Endothelial cell of umbilical vein (primary cell): ENCODE data around the gene TSPAN10. TPM values are rescaled to one million over a fixed set of nuclear protein-coding genes. Genes with fewer than 3 reads are reported as not detected.

Experiments used
- BruUV-seq: library from RNA; stranded (reverse); fragments of 400-500 nt; replicated peaks from 2 replicates; lab custom pipeline; 2021; lab: Mats Ljungman, UMichigan
- CTCF ChIA-PET: fragments of 300-600, 350-600 bp; sonication (Branson Sonifier 250); formaldehyde crosslinking; loops from one replicate; lab custom pipeline; 2021; ENCODE audit warnings: antibody characterized with exemption, inconsistent platforms; lab: Charles Lee
- POLR2A ChIA-PET: fragments of 300-600, 350-600 bp; sonication (Branson Sonifier 250); formaldehyde crosslinking; loops from one replicate; lab custom pipeline; 2021; ENCODE audit warnings: antibody characterized with exemption, inconsistent platforms; lab: Charles Lee
- DNase-seq: peaks from one replicate; pipeline ENCODE4 v3.0.0-alpha.2; 2011; ENCODE audit warnings: low read depth, low spot score
- FAIRE-seq: peaks from 2 replicates; lab custom pipeline; 2011; peaks lifted over from hg19 to GRCh38; lab: Jason Lieb, UNC
- H2AFZ ChIP-seq: 2 replicates; pipeline ENCODE4 v1.6.0; 2012; ENCODE audit warnings: low read depth, low read length, control low read depth, inconsistent platforms
- H3K27ac ChIP-seq: 2 replicates; pipeline ENCODE4 v1.5.1; 2011; ENCODE audit warnings: low read depth, mild to moderate bottlenecking, control low read depth, low read length, moderate library complexity; ENCODE audit not compliant: insufficient read depth
- H3K27me3 ChIP-seq, 2 experiments: 2 replicates each; pipeline versions ENCODE4 v1.6.0 to v1.6.1; 2011; ENCODE audit warnings: low read length in 2 of 2, mixed read lengths in 1 of 2; ENCODE audit not compliant: control insufficient read depth in 2 of 2, insufficient read depth in 2 of 2
- H3K36me3 ChIP-seq, 2 experiments: 2 replicates in 1 of 2; 3 replicates in 1 of 2; pipeline ENCODE4 v1.5.1; 2011; ENCODE audit warnings: low read length in 2 of 2, mild to moderate bottlenecking in 1 of 2, moderate library complexity in 1 of 2; ENCODE audit not compliant: control insufficient read depth in 2 of 2, insufficient read depth in 2 of 2; ENCODE audit errors: extremely low read depth in 1 of 2
- H3K4me1 ChIP-seq: 3 replicates; pipeline ENCODE4 v1.5.1; 2011; ENCODE audit warnings: mild to moderate bottlenecking, low read length; ENCODE audit not compliant: control insufficient read depth, insufficient read depth; ENCODE audit errors: extremely low read depth
- H3K4me2 ChIP-seq: 2 replicates; pipeline ENCODE4 v1.6.1; 2011; ENCODE audit warnings: low read length, control low read depth, mixed read lengths; ENCODE audit not compliant: insufficient read depth
- H3K4me3 ChIP-seq, 3 experiments: fragments of 200-600 bp in 1 of 3; sonication (generic), shearing (Covaris generic) in 1 of 3; replicated peaks in 1 of 3; 2 replicates each; pipeline ENCODE4 v1.5.1; 2011 to 2016; ENCODE audit warnings: control low read depth in 3 of 3, low read length in 3 of 3, mild to moderate bottlenecking in 2 of 3, inconsistent platforms in 1 of 3, low read depth in 1 of 3, moderate library complexity in 1 of 3; ENCODE audit not compliant: insufficient read depth in 1 of 3
- H3K79me2 ChIP-seq: 2 replicates; pipeline ENCODE4 v1.6.0; 2012; ENCODE audit warnings: low read length, inconsistent platforms; ENCODE audit not compliant: control insufficient read depth, insufficient read depth
- H3K9ac ChIP-seq: replicated peaks from 2 replicates; pipeline ENCODE3; 2011; ENCODE audit warnings: low read length, control low read depth; ENCODE audit not compliant: insufficient read depth; ENCODE audit errors: extremely low read depth
- H3K9me1 ChIP-seq: replicated peaks from 3 replicates; pipeline ENCODE4 v1.6.0; 2011; ENCODE audit warnings: mild to moderate bottlenecking, low read length; ENCODE audit not compliant: control insufficient read depth, insufficient read depth; ENCODE audit errors: extremely low read depth
- H3K9me3 ChIP-seq: replicated peaks from 2 replicates; pipeline ENCODE4 v1.5.1; 2012; ENCODE audit warnings: low read length, inconsistent platforms; ENCODE audit not compliant: control insufficient read depth, insufficient read depth
- H4K20me1 ChIP-seq: replicated peaks from 2 replicates; pipeline ENCODE3; 2011; ENCODE audit warnings: mild to moderate bottlenecking, low read length; ENCODE audit not compliant: control insufficient read depth, insufficient read depth; ENCODE audit errors: extremely low read depth
- CTCF ChIP-seq, 2 donors: IDR thresholded peaks; 1 replicate in 1 of 2; 2 replicates in 1 of 2; pipeline ENCODE4 v1.5.1; 2011; ENCODE audit warnings: low read length in 2 of 2, mild to moderate bottlenecking in 2 of 2, moderate library complexity in 2 of 2, control low read depth in 1 of 2, inconsistent platforms in 1 of 2, low read depth in 1 of 2; ENCODE audit not compliant: insufficient read depth in 1 of 2; ENCODE audit errors: extremely low read depth in 1 of 2
- EZH2 ChIP-seq: IDR thresholded peaks from 2 replicates; pipeline ENCODE4 v1.6.1; 2012; ENCODE audit warnings: borderline replicate concordance, low read depth, mild to moderate bottlenecking, moderate library complexity, low read length, inconsistent platforms; ENCODE audit not compliant: severe bottlenecking
- FOS ChIP-seq: IDR thresholded peaks from 2 replicates; pipeline ENCODE4 v1.6.1; 2011; ENCODE audit warnings: mild to moderate bottlenecking, low read length, moderate library complexity, borderline replicate concordance; ENCODE audit not compliant: insufficient read depth
- GATA2 ChIP-seq: IDR thresholded peaks from 2 replicates; pipeline ENCODE4 v1.7.0; 2011; ENCODE audit warnings: low read depth, mild to moderate bottlenecking, moderate library complexity, mixed read lengths, low read length; ENCODE audit not compliant: insufficient read length, insufficient read depth
- JUN ChIP-seq: IDR thresholded peaks from 2 replicates; pipeline ENCODE4 v1.6.1; 2011; ENCODE audit warnings: borderline replicate concordance, low read depth; ENCODE audit not compliant: insufficient read length, insufficient read depth
- MYC ChIP-seq: IDR thresholded peaks from one replicate; pipeline ENCODE4 v1.6.1; 2011; ENCODE audit warnings: mild to moderate bottlenecking, low read depth, low read length
- POLR2A ChIP-seq: IDR thresholded peaks from 2 replicates; pipeline ENCODE4 v1.6.1; 2012; ENCODE audit warnings: low read depth, mild to moderate bottlenecking, control low read depth, low read length
- POLR2AphosphoS5 ChIP-seq: IDR thresholded peaks from 2 replicates; pipeline ENCODE4 v1.6.1; 2012; ENCODE audit warnings: low read depth, mild to moderate bottlenecking, control low read depth, low read length, moderate library complexity; ENCODE audit not compliant: insufficient read depth
- dilution Hi-C: fragments of 300-500 bp; cut with MboI; formaldehyde crosslinking; loops from one replicate; pipeline ENCODE4 v1.15.0; 2019; ENCODE audit warnings: low sequenced_read_pairs; ENCODE audit not compliant: extremely low pct_ligation_motif_present
- intact Hi-C: fragments of 100-400 bp; cut with micrococcal nuclease; formaldehyde crosslinking; loops from one replicate; pipeline ENCODE4 v1.10.0; 2022
- polyA plus RNA-seq, 4 experiments: library from polyadenylated mRNA; depleted of rRNA in 3 of 4; stranded (reverse) in 3 of 4; unstranded in 1 of 4; fragments of >200 nt; gene quantifications; 2 replicates each; pipeline versions ENCODE4 v1.2.1 to v1.2.3, GENCODE V29; 2011 to 2012; ENCODE audit warnings: missing spikeins in 1 of 4
- total RNA-seq: library from RNA; stranded (reverse); gene quantifications from 2 replicates; pipeline ENCODE4 v1.2.3, GENCODE V29; 2021
- TF ChIP-seq, protein P1 (sequence below): IDR thresholded peaks from 2 replicates; pipeline ENCODE4 v1.6.1; 2011; ENCODE audit not compliant: insufficient read depth, insufficient read length

The TSPAN10 gene
- total and polyA plus RNA-seq, 2 donors (not counting 3 experiments of a cell fraction or from before 2014, with no cell fraction given), result 0.91 to 1.1 TPM

- peak; percentile 83 for FAIRE-seq
- DNase-seq, result no peak
- intact Hi-C loops (loop anchor here (2.0 kb wide), 1 partner anchor 31 kb away; the partner anchor contains the start of genes CCDC137 and OXLD1), dilution Hi-C loops (no loop called here)
- H3K4me2 ChIP-seq, result peak overlapping the region; percentile 89
- H2AFZ ChIP-seq, result no peak overlapping the region
- no peaks in the 10 kb centered on the region for H3K36me3 ChIP-seq
- peaks cover 53% of the 10 kb centered on the region for H3K79me2 ChIP-seq
- ChIA-PET POLR2A (interaction anchor here (0.9 kb wide), 1 partner anchor 20 kb away, joined by 4 read pairs; the partner anchor contains the start of gene PDE6G), CTCF (interaction anchor here (1.0 to 1.1 kb wide), 2 partner anchors 12 to 29 kb away, joined by 3 to 4 read pairs; no protein-coding TSS in a partner anchor)
- H3K9ac ChIP-seq, result peak overlapping the region; percentile 93
- H3K9me1 ChIP-seq, result no peaks in the 10 kb centered on the region
- TF ChIP-seq CTCF (IDR thresholded peaks at IDR 0.05; ENCODE audit: extremely low read depth in 1 of 2, insufficient read depth in 1 of 2, low read depth in 1 of 2, low read length in 2 of 2), result no peak
- no peak for TF ChIP-seq GATA2
- no peak for TF ChIP-seq POLR2AphosphoS5
- TF ChIP-seq JUN, result no peak
- TF ChIP-seq POLR2A, result no peak
- TF ChIP-seq, protein P1, sequence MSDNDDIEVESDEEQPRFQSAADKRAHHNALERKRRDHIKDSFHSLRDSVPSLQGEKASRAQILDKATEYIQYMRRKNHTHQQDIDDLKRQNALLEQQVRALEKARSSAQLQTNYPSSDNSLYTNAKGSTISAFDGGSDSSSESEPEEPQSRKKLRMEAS, result no peak
- no peak for TF ChIP-seq FOS
- TF ChIP-seq EZH2, result no peak
- no peak for TF ChIP-seq MYC
- TSS peak; percentile 42 for BruUV-seq
- H4K20me1 ChIP-seq, result peaks cover 6% of the 10 kb centered on the region
- H3K9me3 ChIP-seq, result no peaks in the 10 kb centered on the region
- H3K27me3 ChIP-seq, result no peaks in the 10 kb centered on the region
- peak overlapping the region; percentile 75 for H3K27ac ChIP-seq
- H3K4me3 ChIP-seq, result peak overlapping the region; percentile 70 to 91 (median 84)
- H3K4me1 ChIP-seq, result peaks cover 11% of the 10 kb centered on the region
These were observed 957 bp upstream of the TSPAN10 start for GRCh38 chr17:81635973-81636504.
